SU-DHL-6 (cell line): ENCODE measurements around the gene RIMBP2.

ENCODE experiments used
- CTCF ChIP-seq: fragments of 200-600 bp; sonication (generic); IDR thresholded peaks from one replicate; pipeline ENCODE4 v1.5.1; 2017; ENCODE audit warnings: antibody characterized with exemption, mild to moderate bottlenecking, low read length, moderate library complexity; ENCODE audit not compliant: insufficient read depth, poor library complexity, severe bottlenecking
- EZH2phosphoT487 ChIP-seq: fragments of 200-600 bp; sonication (generic), shearing (Covaris generic); conservative IDR thresholded peaks from 2 replicates; pipeline ENCODE4 v1.6.1; 2018; ENCODE audit warnings: mild to moderate bottlenecking, antibody characterized with exemption, low read length, moderate library complexity, mixed read lengths

GRCh38 chr12:130611026-130611905 lies 104.8 kb downstream of the RIMBP2 start:
- TF ChIP-seq CTCF (no peak), EZH2phosphoT487 (no peak)
